CD4-positive, alpha-beta T cell treated with Interleukin-17A for 1 hour (primary cell): ENCODE results near the gene TRPC3.

ENCODE experiments used
- DNase-seq: peaks from one replicate; pipeline ENCODE4 v3.0.0-alpha.2; 2020

TRPC3 gene

GRCh38 chr4:121869841-121870822 is 81.7 kb downstream of the TRPC3 start, which contains the start of gene BBS7:
Gene BBS7, minus strand, starts transcription at chr4:121870474. Its CDS starts 161 bp downstream, at chr4:121870313.
- peak; percentile 97 for DNase-seq

GRCh38 chr4:121863799-121864198 is 88.1 kb downstream of the TRPC3 start:
- DNase-seq: no peak

- no peak for DNase-seq
Observed at GRCh38 chr4:121861426-121861825, 90.4 kb downstream of the TRPC3 start.

GRCh38 chr4:121860121-121860520 is 91.7 kb downstream of the TRPC3 start:
- DNase-seq: no peak

- no peak for DNase-seq
Observed at GRCh38 chr4:121851354-121851753, 100.5 kb downstream of the TRPC3 start.

GRCh38 chr4:121846662-121847061 is 105.2 kb downstream of the TRPC3 start:
- no peak for DNase-seq

- DNase-seq: no peak
Observed at GRCh38 chr4:121842862-121843261, 109.0 kb downstream of the TRPC3 start.

GRCh38 chr4:121838136-121838535 is 113.7 kb downstream of the TRPC3 start:
- no peak for DNase-seq

- no peak for DNase-seq
Observed at GRCh38 chr4:121829511-121829910, 122.3 kb downstream of the TRPC3 start.
